Measurements from ENCODE around the gene CFAP206. TPM values are rescaled to one million over a fixed set of nuclear protein-coding genes. Genes with fewer than 3 reads are reported as not detected.

CFAP206 gene
- total RNA-seq, 2 donors from 2014 or later: 0.26 to 0.39 TPM

DNA sequence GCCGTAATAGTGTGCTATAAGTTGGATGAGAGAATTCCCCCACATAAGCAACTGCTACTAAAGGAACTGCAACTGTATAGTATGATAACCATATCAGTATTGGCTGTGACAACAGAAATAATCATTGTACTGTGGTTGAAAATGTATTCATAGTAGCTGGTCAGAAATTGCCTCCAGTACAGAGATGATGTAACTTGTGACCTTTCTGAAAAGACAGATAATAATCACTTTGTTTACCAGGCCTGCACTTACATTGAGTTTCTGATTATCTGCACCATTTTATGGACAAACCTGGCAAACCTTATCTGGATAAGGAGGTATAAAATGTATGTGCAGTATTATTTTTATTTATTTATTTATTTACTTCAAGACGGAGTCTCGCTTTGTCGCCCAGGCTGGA, 19.0 kb downstream of the CFAP206 start:
- H3K27ac ChIP-seq: no peak overlapping the region
- H3K4me1 ChIP-seq: no peaks in the 10 kb centered on the region
- no peaks in the 10 kb centered on the region for H3K9me3 ChIP-seq
- H3K4me3 ChIP-seq: no peak overlapping the region
- TF ChIP-seq, protein P1, sequence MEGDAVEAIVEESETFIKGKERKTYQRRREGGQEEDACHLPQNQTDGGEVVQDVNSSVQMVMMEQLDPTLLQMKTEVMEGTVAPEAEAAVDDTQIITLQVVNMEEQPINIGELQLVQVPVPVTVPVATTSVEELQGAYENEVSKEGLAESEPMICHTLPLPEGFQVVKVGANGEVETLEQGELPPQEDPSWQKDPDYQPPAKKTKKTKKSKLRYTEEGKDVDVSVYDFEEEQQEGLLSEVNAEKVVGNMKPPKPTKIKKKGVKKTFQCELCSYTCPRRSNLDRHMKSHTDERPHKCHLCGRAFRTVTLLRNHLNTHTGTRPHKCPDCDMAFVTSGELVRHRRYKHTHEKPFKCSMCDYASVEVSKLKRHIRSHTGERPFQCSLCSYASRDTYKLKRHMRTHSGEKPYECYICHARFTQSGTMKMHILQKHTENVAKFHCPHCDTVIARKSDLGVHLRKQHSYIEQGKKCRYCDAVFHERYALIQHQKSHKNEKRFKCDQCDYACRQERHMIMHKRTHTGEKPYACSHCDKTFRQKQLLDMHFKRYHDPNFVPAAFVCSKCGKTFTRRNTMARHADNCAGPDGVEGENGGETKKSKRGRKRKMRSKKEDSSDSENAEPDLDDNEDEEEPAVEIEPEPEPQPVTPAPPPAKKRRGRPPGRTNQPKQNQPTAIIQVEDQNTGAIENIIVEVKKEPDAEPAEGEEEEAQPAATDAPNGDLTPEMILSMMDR (IDR thresholded peaks at IDR 0.05): no peak
- no peaks in the 10 kb centered on the region for H3K36me3 ChIP-seq
- no peaks in the 10 kb centered on the region for H3K27me3 ChIP-seq
- no peak for DNase-seq (ENCODE audit: low spot score)

DNA sequence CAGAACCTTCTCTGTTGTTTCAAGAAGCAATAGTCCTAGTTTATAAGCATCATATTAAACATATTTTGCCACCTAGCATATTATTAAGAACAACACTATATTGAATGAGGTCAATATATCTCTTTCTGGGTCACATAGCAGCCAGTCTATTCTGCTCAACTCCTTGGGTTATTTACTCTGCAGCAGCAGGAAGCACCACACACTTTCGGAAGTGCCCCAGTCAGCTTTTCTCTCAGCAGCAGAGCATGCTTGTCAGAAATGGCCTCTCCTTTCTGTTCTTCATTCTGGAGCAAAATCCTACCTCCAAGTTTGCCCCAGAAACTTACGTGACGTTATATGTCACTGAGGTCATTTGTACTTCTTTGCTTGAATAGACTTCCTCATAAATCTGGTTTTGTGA, 22.7 kb downstream of the CFAP206 start:
- Histone ChIP-seq H3K36me3 (no peaks in the 10 kb centered on the region), H3K4me3 (no peak overlapping the region), H3K4me1 (no peaks in the 10 kb centered on the region), H3K27ac (no peak overlapping the region), H3K27me3 (no peaks in the 10 kb centered on the region), H3K9me3 (no peaks in the 10 kb centered on the region)
- TF ChIP-seq, protein P1 (IDR thresholded peaks at IDR 0.05): no peak
- no peak for DNase-seq (ENCODE audit: low spot score)

DNA sequence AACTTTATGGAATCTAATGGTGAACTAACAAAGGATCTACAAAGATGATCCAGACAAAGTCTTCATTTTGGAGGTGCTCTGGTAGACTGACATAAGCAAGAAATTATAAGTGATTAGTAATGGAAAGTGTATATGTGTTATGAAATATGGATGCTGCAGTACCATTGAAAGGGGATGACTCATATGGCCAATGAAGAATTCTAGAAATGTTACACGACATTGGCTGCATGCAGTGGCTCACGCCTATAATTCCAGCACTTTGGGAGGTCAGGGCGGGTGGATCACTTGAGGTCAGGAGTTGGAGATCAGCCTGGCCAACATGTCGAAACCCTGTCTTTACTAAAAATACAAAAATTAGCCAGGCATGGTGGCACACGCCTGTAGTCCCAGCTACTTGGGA, 23.5 kb downstream of the CFAP206 start:
- Histone ChIP-seq H3K27me3 (no peaks in the 10 kb centered on the region), H3K36me3 (no peaks in the 10 kb centered on the region), H3K4me3 (no peak overlapping the region), H3K27ac (no peak overlapping the region), H3K9me3 (no peaks in the 10 kb centered on the region), H3K4me1 (no peaks in the 10 kb centered on the region)
- no peak for DNase-seq (ENCODE audit: low spot score)
- TF ChIP-seq, protein P1 (IDR thresholded peaks at IDR 0.05): no peak

DNA sequence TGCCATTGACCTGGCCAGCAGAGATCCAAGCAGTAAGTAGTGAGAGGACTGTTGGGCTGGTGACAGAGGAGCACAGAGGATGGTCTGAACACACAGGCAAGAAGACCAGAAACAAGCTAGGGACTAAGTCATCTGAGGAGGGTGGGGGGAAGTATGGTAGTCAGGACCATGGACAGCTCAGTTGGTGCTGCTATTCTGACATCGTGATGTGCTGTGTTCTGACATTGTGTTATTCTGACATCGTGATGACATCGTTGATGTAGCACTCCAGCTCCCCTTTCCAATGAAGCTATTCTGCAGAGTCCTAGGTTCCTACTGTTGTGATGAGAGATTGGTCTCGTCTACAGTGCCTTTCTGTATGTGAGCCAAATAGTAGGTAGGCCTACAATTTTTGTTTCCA, 28.7 kb downstream of the CFAP206 start:
- Histone ChIP-seq H3K4me1 (no peaks in the 10 kb centered on the region), H3K27me3 (no peaks in the 10 kb centered on the region), H3K27ac (no peak overlapping the region), H3K36me3 (no peaks in the 10 kb centered on the region), H3K9me3 (no peaks in the 10 kb centered on the region), H3K4me3 (no peak overlapping the region)
- DNase-seq (ENCODE audit: low spot score): no peak
- TF ChIP-seq, protein P1 (IDR thresholded peaks at IDR 0.05): no peak

DNA sequence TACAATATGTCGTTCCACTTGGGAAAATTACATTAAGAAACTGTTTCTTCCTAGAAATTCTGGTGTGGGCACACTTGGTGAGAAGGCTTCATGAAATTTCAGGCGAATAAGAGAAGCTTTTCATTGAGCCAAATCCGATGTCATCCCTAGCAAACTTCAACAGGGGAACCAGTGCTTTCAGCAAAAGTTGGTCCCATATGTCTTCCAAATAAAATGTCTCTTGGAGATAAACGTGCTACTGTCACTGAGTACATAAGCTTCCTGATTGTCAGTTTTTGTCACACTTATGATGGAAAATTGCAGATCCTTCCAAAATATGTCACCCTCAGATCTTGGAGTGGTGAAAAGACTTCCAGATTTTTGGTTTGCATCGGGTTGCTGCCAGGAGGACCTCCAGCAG, 33.9 kb downstream of the CFAP206 start:
- Histone ChIP-seq H3K9me3 (no peaks in the 10 kb centered on the region), H3K27ac (no peak overlapping the region), H3K36me3 (no peaks in the 10 kb centered on the region), H3K4me3 (no peak overlapping the region), H3K27me3 (no peaks in the 10 kb centered on the region), H3K4me1 (no peaks in the 10 kb centered on the region)
- no peak for DNase-seq (ENCODE audit: low spot score)
- TF ChIP-seq, protein P1 (IDR thresholded peaks at IDR 0.05): no peak

DNA sequence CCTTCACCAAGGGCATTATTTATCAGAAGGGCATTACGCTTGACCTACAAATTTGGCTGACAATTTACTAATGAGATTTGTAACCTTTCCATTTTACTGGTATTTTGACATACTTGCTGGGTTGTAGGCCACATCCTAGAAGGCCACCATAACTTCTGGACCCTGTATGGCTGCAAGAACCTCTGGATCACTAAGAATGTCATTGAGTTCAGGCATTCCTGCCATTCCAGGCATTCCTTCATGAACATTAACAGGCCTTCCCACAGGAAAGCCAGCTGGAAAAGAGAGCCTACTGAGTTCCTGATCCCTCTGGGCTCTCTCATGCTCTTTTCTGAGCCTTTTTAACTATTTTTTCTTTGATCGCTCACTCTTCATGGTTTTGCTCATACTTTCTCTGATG, 36.6 kb downstream of the CFAP206 start:
- Histone ChIP-seq H3K4me3 (no peak overlapping the region), H3K9me3 (no peaks in the 10 kb centered on the region)

More for the DNA sequence above, 36.6 kb downstream of the CFAP206 start:
- Histone ChIP-seq H3K36me3 (no peaks in the 10 kb centered on the region), H3K4me1 (no peaks in the 10 kb centered on the region), H3K27me3 (no peaks in the 10 kb centered on the region), H3K27ac (no peak overlapping the region)
- DNase-seq (ENCODE audit: low spot score): no peak
- TF ChIP-seq, protein P1 (IDR thresholded peaks at IDR 0.05): no peak

Data from right atrium auricular region (tissue), 2 donors.